KMS-11 (cell line): ENCODE data around the gene EEPD1.

Source experiments
- H2AFZ ChIP-seq: fragments of 200-600 bp; sonication (generic); 2 replicates; pipeline ENCODE4 v1.6.1; 2016; ENCODE audit warnings: antibody characterized with exemption, mixed run types, low read depth
- H3K27ac ChIP-seq: fragments of 200-600 bp; sonication (generic); 2 replicates; pipeline ENCODE4 v1.6.1; 2016; ENCODE audit warnings: mild to moderate bottlenecking, mixed run types
- H3K27me3 ChIP-seq: fragments of 200-600 bp; sonication (generic); 2 replicates; pipeline ENCODE4 v1.6.1; 2017; ENCODE audit warnings: mild to moderate bottlenecking, low read depth, mixed run types, moderate library complexity; ENCODE audit not compliant: insufficient read depth
- H3K36me3 ChIP-seq: fragments of 200-600 bp; sonication (generic); 2 replicates; pipeline ENCODE4 v1.6.1; 2017; ENCODE audit warnings: mild to moderate bottlenecking, mixed run types; ENCODE audit not compliant: insufficient read depth
- H3K4me1 ChIP-seq: fragments of 200-600 bp; sonication (generic); 2 replicates; pipeline ENCODE4 v1.6.1; 2016; ENCODE audit warnings: mild to moderate bottlenecking, low read depth, mixed run types; ENCODE audit not compliant: poor library complexity, severe bottlenecking
- H3K4me2 ChIP-seq: fragments of 200-600 bp; sonication (generic); 2 replicates; pipeline ENCODE4 v1.7.0; 2016; ENCODE audit warnings: mild to moderate bottlenecking, mixed run types
- H3K4me3 ChIP-seq: fragments of 200-600 bp; sonication (generic); IDR thresholded peaks from 2 replicates; pipeline ENCODE4 v1.6.1; 2017; ENCODE audit warnings: low read depth, low read length, mixed read lengths; ENCODE audit not compliant: insufficient read depth
- H3K79me2 ChIP-seq: fragments of 200-600 bp; sonication (generic); 2 replicates; pipeline ENCODE4 v1.6.1; 2016; ENCODE audit warnings: low read depth, mixed run types; ENCODE audit not compliant: insufficient read depth
- H3K9ac ChIP-seq: fragments of 200-600 bp; sonication (generic); 2 replicates; pipeline ENCODE4 v1.6.1; 2016; ENCODE audit warnings: mild to moderate bottlenecking, mixed run types
- H4K20me1 ChIP-seq: fragments of 200-600 bp; sonication (generic); 2 replicates; pipeline ENCODE4 v1.6.1; 2016; ENCODE audit warnings: mild to moderate bottlenecking, mixed run types; ENCODE audit not compliant: insufficient read depth
- CTCF ChIP-seq: fragments of 200-600 bp; sonication (generic); conservative IDR thresholded peaks from 2 replicates; pipeline ENCODE4 v1.6.1; 2017; ENCODE audit warnings: low read depth, mild to moderate bottlenecking, antibody characterized with exemption, low read length, moderate library complexity, mixed read lengths

The EEPD1 gene

GRCh38 chr7:36298106-36298505 is 145.1 kb downstream of the EEPD1 start:
- Histone ChIP-seq H3K4me2 (no peak overlapping the region), H3K4me1 (peaks cover 12% of the 10 kb centered on the region), H4K20me1 (no peaks in the 10 kb centered on the region), H3K36me3 (no peaks in the 10 kb centered on the region), H3K27me3 (no peaks in the 10 kb centered on the region), H3K4me3 (no peak overlapping the region), H3K79me2 (no peaks in the 10 kb centered on the region), H3K27ac (no peak overlapping the region), H2AFZ (no peak overlapping the region), H3K9ac (no peak overlapping the region)
- no peak for TF ChIP-seq CTCF

- TF ChIP-seq CTCF = no peak
- H3K27ac ChIP-seq = no peak overlapping the region
- no peaks in the 10 kb centered on the region for H3K36me3 ChIP-seq
- no peaks in the 10 kb centered on the region for H3K79me2 ChIP-seq
- no peak overlapping the region for H3K9ac ChIP-seq
- H3K4me2 ChIP-seq = no peak overlapping the region
- peaks cover 23% of the 10 kb centered on the region for H3K4me1 ChIP-seq
- no peaks in the 10 kb centered on the region for H3K27me3 ChIP-seq
- H2AFZ ChIP-seq = no peak overlapping the region
- no peak overlapping the region for H3K4me3 ChIP-seq
- no peaks in the 10 kb centered on the region for H4K20me1 ChIP-seq
Measured at GRCh38 chr7:36299223-36299774, 146.2 kb downstream of the EEPD1 start.

GRCh38 chr7:36299823-36300341 is 146.8 kb downstream of the EEPD1 start:
- Histone ChIP-seq H3K4me3 (no peak overlapping the region), H4K20me1 (no peaks in the 10 kb centered on the region), H3K79me2 (no peaks in the 10 kb centered on the region), H3K9ac (no peak overlapping the region), H2AFZ (no peak overlapping the region), H3K36me3 (no peaks in the 10 kb centered on the region), H3K4me1 (peaks cover 28% of the 10 kb centered on the region), H3K27ac (no peak overlapping the region), H3K4me2 (no peak overlapping the region), H3K27me3 (no peaks in the 10 kb centered on the region)
- no peak for TF ChIP-seq CTCF

- peaks cover 28% of the 10 kb centered on the region for H3K4me1 ChIP-seq
- no peak overlapping the region for H3K4me3 ChIP-seq
- no peak overlapping the region for H2AFZ ChIP-seq
- no peak for TF ChIP-seq CTCF
- H3K27ac ChIP-seq = no peak overlapping the region
- H3K36me3 ChIP-seq = no peaks in the 10 kb centered on the region
- H4K20me1 ChIP-seq = no peaks in the 10 kb centered on the region
- no peak overlapping the region for H3K9ac ChIP-seq
- no peaks in the 10 kb centered on the region for H3K79me2 ChIP-seq
- no peak overlapping the region for H3K4me2 ChIP-seq
- no peaks in the 10 kb centered on the region for H3K27me3 ChIP-seq
Measured at GRCh38 chr7:36300696-36301350, 147.8 kb downstream of the EEPD1 start.
